HG02763 (cell line): ENCODE results near the gene PCP2.

Source experiments
- ATAC-seq: cut with Tn5 transposase; IDR thresholded peaks from one replicate; pipeline ENCODE4 v1.9.1; 2021; ENCODE audit warnings: mild to moderate bottlenecking, moderate library complexity; ENCODE audit not compliant: unreplicated experiment

PCP2 gene

DNA sequence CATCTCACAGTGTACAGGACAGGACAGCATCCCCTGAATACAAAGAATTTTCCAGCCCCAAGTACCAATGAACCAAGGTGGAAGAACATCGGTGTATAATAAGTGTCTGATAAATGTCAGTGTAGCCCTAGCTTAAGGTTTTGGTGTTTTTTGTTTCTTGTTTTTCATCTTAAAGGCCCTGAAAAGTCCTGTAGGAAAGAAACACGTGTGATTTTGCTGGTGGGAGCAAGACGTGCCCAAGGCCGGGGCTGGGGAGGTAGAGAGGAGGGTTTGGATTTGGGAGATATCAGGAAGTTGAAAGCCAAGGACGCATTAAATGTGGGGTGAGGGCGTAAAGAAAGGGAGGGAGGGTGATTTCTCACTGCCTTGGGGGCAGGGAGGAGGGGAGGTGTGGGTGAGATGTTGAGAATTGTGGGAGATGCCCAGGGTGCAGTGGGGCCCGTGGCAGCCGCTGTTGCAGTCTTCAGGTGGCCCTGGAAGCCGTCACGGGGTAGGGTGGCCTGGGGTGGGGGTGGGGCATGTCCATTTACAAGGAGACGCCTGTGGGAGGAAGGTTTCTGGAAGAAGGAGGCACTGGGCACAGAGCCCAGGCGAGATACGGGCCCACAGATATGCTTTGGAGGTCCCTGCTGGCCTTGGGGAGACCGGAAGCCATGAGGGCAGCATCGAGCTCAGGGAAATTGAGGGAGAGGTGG, 31.1 kb downstream of the PCP2 start:
- ATAC-seq = no peak

DNA sequence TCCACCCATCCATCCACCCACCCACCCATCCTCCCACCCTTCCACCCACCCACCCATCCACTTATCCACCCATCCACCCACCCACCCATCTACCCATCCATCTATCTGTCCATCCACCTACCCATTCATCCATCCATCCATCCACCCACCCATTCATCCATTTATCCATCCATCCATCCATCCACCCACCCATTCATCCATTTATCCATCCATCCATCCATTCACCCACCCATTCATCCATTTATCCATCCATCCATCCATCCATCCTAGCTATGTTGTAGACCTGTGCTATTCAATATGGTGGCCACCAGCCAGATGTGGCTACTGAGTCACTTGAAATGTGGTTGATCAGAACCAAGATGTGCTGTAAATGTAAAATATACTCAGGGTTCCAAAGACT, 32.8 kb downstream of the PCP2 start:
- no peak for ATAC-seq

- ATAC-seq = no peak
Observed at GRCh38 chr19:7598180-7598579, 35.3 kb downstream of the PCP2 start.

- no peak for ATAC-seq
Observed at GRCh38 chr19:7597689-7598088, 35.8 kb downstream of the PCP2 start.

DNA sequence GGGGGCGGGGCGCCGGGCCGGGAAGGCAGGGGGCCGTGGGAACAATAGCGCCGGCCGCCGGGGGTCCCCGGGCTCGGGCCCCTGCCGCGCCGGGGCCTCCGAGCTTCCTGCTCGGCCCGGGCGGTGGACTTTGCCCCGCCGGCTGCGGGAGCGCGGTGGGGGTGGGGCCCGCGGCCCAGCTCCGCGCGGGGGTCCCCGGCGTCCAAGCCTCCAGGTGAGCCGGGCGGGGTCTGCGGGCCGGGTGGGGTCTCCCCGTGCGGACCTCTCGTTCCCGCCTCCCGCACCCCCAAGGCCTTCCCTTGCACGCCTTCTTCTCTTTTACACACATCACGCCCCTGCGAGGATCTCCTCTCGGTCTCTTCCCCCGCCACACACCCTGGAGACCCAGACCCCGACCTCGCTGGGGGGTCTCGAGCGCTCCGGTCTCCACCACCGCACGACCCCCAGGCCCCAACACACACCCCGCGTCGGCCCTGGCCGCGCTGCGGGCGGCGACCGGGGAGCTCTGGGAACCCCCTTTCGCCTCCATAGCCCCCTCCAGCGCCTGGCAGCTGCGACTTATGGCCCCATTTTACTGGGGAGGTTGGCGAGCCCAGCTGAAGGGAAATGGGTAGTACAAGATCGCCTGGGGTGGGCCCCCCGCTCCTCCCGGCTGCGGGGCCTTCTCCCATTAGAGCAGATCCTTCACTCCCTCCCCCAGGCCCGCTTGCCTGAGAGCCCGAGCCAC, 37.1 kb downstream of the PCP2 start:
- peak; percentile 16 for ATAC-seq

DNA sequence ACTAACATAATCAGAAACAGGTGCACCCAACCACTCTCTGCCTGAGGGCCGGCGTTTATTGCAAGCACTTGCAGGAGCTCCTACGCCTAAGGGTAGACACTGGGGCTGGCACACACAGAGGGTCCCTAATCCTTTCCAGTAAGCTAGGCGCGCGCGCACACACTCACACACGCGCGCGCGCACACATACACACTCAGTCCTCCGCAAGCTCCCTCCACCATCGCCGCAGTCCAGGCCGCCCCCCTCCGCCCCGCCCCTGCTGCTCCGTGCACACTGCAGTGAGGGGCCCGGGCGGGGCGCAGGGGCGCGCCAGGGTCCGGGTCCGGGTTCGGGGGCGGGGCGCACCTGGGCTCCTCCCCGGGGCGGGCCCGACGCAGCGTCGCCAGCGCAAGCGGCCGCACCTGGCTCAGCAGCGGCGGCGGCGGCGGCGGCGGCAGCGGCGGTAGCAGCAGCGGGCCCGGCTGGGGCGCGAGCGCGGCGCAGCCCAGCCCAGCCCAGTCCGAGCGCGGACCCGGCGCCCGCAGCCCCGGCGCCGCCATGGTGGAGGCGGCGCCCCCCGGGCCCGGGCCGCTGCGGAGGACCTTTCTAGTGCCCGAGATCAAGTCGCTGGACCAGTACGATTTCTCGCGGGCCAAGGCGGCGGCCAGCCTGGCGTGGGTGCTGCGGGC, 37.9 kb downstream of the PCP2 start, which contains the start of gene CAMSAP3:
CAMSAP3 (plus strand) TSS at position 398 of the 668 bp plus-strand sequence; CDS start at position 538, 140 bp downstream.
- ATAC-seq = peak; percentile 58

DNA sequence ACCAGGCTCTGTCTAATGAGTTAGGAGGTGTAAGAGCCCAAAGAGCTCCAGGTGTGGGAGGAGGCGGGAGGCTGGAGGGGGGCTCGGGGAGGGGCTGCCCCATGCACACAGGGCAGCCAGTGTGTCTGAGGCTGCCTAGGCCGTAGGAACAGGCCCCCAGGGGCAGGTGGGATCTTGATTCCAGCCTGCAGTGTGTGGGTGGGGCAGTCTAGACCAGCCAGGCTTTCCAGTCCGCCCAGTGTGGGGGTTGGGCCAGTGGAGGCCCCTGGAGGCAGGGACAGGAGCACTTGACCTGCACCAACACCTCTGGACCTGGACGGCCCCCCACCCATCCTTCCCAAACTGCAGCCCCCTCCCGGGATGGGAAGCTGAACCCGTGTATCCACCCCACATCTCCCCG, 43.3 kb downstream of the PCP2 start:
- no peak for ATAC-seq

GRCh38 chr19:7589822-7590221, 43.7 kb downstream of the PCP2 start:
- ATAC-seq = no peak

- no peak for ATAC-seq
Observed at GRCh38 chr19:7582446-7582845, 51.1 kb downstream of the PCP2 start.
